ENCODE measurements around the gene TMEM121. TPM values are rescaled to one million over a fixed set of nuclear protein-coding genes. Genes with fewer than 3 reads are reported as not detected.
"Not testable (repeated sequence)": the region's sequence is repeated elsewhere in the genome, so short reads cannot be mapped to it uniquely, and the experiment has no call there.

TMEM121 gene
- polyA plus RNA-seq, 1 donor (not counting 4 experiments of a cell fraction or from before 2014, with no cell fraction given): 0.18 TPM

- no peaks in the 10 kb centered on the region for H3K9me3 ChIP-seq (ENCODE audit: control insufficient read depth, low read depth, low read length)
- no peak for DNase-seq (ENCODE audit: low read depth, low spot score)
- no peak overlapping the region for H2AFZ ChIP-seq (ENCODE audit: control insufficient read depth, low read length)
- H3K9me1 ChIP-seq (ENCODE audit: control insufficient read depth, extremely low read depth, insufficient read depth, low read length): no peaks in the 10 kb centered on the region
- H4K20me1 ChIP-seq (ENCODE audit: control insufficient read depth, extremely low read depth, insufficient read depth, low read length): no peaks in the 10 kb centered on the region
- H3K79me2 ChIP-seq (ENCODE audit: control insufficient read depth, insufficient read depth, low read length): no peaks in the 10 kb centered on the region
- no peaks in the 10 kb centered on the region for H3K36me3 ChIP-seq (ENCODE audit: control insufficient read depth in 2 of 2, extremely low read depth in 1 of 2, insufficient read depth in 2 of 2, low read length in 2 of 2)
- no peak for TF ChIP-seq EZH2 (IDR thresholded peaks at IDR 0.05; ENCODE audit: low read length)
- TF ChIP-seq, protein P1, sequence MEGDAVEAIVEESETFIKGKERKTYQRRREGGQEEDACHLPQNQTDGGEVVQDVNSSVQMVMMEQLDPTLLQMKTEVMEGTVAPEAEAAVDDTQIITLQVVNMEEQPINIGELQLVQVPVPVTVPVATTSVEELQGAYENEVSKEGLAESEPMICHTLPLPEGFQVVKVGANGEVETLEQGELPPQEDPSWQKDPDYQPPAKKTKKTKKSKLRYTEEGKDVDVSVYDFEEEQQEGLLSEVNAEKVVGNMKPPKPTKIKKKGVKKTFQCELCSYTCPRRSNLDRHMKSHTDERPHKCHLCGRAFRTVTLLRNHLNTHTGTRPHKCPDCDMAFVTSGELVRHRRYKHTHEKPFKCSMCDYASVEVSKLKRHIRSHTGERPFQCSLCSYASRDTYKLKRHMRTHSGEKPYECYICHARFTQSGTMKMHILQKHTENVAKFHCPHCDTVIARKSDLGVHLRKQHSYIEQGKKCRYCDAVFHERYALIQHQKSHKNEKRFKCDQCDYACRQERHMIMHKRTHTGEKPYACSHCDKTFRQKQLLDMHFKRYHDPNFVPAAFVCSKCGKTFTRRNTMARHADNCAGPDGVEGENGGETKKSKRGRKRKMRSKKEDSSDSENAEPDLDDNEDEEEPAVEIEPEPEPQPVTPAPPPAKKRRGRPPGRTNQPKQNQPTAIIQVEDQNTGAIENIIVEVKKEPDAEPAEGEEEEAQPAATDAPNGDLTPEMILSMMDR (optimal IDR thresholded peaks at IDR 0.05 in 1 of 3, IDR thresholded peaks at IDR 0.05 in 1 of 3, conservative IDR thresholded peaks at IDR 0.05 in 1 of 3; ENCODE audit: extremely low read depth in 1 of 3, insufficient read depth in 2 of 3, low read length in 3 of 3): no peak
- no peak overlapping the region for H3K9ac ChIP-seq (ENCODE audit: control insufficient read depth, extremely low read depth, insufficient read depth, low read length)
- H3K27ac ChIP-seq (ENCODE audit: control insufficient read depth, insufficient read depth, low read length): no peak overlapping the region
- no peak overlapping the region for H3K4me3 ChIP-seq (ENCODE audit: control insufficient read depth in 2 of 3, extremely low read depth in 1 of 3, insufficient read depth in 2 of 3, low read depth in 1 of 3, low read length in 3 of 3)
- no peaks in the 10 kb centered on the region for H3K27me3 ChIP-seq (ENCODE audit: control insufficient read depth, extremely low read depth, insufficient read depth, low read length)
- dilution Hi-C loops (cut with MboI; ENCODE audit: extremely low pct_ligation_motif_present, low sequenced_read_pairs): no loop called here
- no peak for FAIRE-seq
- no peak overlapping the region for H3K4me2 ChIP-seq (ENCODE audit: control insufficient read depth, extremely low read depth, insufficient read depth, low read depth, low read length)
- no peaks in the 10 kb centered on the region for H3K4me1 ChIP-seq (ENCODE audit: control insufficient read depth, extremely low read depth, insufficient read depth, low read length)
Observed at GRCh38 chr14:105554022-105554421, 27.6 kb downstream of the TMEM121 start.

DNA sequence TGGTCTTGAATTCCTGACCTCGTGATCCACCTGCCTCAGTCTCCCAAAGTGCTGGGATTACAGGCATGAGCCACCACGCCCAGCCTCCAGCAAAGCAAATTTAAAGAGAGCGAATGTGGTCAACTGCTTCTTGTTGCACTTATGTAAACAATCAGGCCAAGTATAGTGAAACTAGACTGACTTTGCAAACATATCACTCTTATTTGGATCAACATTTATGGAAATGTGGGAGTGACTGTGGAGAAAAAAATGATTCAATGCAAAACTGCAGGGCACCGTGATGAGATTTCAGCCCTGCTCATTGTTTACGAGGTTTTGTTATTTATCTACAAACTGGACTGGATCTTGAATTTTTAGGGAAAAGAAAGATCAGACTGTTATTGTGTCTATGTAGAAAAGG, 28.1 kb downstream of the TMEM121 start:
- Histone ChIP-seq H2AFZ (ENCODE audit: control insufficient read depth, low read length) (no peak overlapping the region), H3K4me2 (ENCODE audit: control insufficient read depth, extremely low read depth, insufficient read depth, low read depth, low read length) (no peak overlapping the region), H3K27ac (ENCODE audit: control insufficient read depth, insufficient read depth, low read length) (no peak overlapping the region), H4K20me1 (ENCODE audit: control insufficient read depth, extremely low read depth, insufficient read depth, low read length) (no peaks in the 10 kb centered on the region), H3K9me3 (ENCODE audit: control insufficient read depth, low read depth, low read length) (no peaks in the 10 kb centered on the region), H3K9me1 (ENCODE audit: control insufficient read depth, extremely low read depth, insufficient read depth, low read length) (no peaks in the 10 kb centered on the region), H3K4me1 (ENCODE audit: control insufficient read depth, extremely low read depth, insufficient read depth, low read length) (no peaks in the 10 kb centered on the region), H3K36me3 (ENCODE audit: control insufficient read depth in 2 of 2, extremely low read depth in 1 of 2, insufficient read depth in 2 of 2, low read length in 2 of 2) (no peaks in the 10 kb centered on the region), H3K9ac (ENCODE audit: control insufficient read depth, extremely low read depth, insufficient read depth, low read length) (no peak overlapping the region), H3K79me2 (ENCODE audit: control insufficient read depth, insufficient read depth, low read length) (no peaks in the 10 kb centered on the region), H3K4me3 (ENCODE audit: control insufficient read depth in 2 of 3, extremely low read depth in 1 of 3, insufficient read depth in 2 of 3, low read depth in 1 of 3, low read length in 3 of 3) (no peak overlapping the region), H3K27me3 (ENCODE audit: control insufficient read depth, extremely low read depth, insufficient read depth, low read length) (no peaks in the 10 kb centered on the region)
- no peak for DNase-seq (ENCODE audit: low read depth, low spot score)
- no peak for FAIRE-seq
- TF ChIP-seq, protein P1 (optimal IDR thresholded peaks at IDR 0.05 in 1 of 3, IDR thresholded peaks at IDR 0.05 in 1 of 3, conservative IDR thresholded peaks at IDR 0.05 in 1 of 3; ENCODE audit: extremely low read depth in 1 of 3, insufficient read depth in 2 of 3, low read length in 3 of 3): no peak
- TF ChIP-seq EZH2 (IDR thresholded peaks at IDR 0.05; ENCODE audit: low read length): no peak
- dilution Hi-C loops (cut with MboI; ENCODE audit: extremely low pct_ligation_motif_present, low sequenced_read_pairs): no loop called here

GRCh38 chr14:105557671-105558070, 31.3 kb downstream of the TMEM121 start:
- H3K36me3 ChIP-seq (ENCODE audit: control insufficient read depth in 2 of 2, extremely low read depth in 1 of 2, insufficient read depth in 2 of 2, low read length in 2 of 2); H3K4me2 ChIP-seq (ENCODE audit: control insufficient read depth, extremely low read depth, insufficient read depth, low read depth, low read length); H3K9me3 ChIP-seq (ENCODE audit: control insufficient read depth, low read depth, low read length); DNase-seq (ENCODE audit: low read depth, low spot score); H3K4me1 ChIP-seq (ENCODE audit: control insufficient read depth, extremely low read depth, insufficient read depth, low read length); H3K9ac ChIP-seq (ENCODE audit: control insufficient read depth, extremely low read depth, insufficient read depth, low read length); FAIRE-seq; H3K27ac ChIP-seq (ENCODE audit: control insufficient read depth, insufficient read depth, low read length); H4K20me1 ChIP-seq (ENCODE audit: control insufficient read depth, extremely low read depth, insufficient read depth, low read length); H3K27me3 ChIP-seq (ENCODE audit: control insufficient read depth, extremely low read depth, insufficient read depth, low read length); H3K4me3 ChIP-seq (ENCODE audit: control insufficient read depth in 2 of 3, extremely low read depth in 1 of 3, insufficient read depth in 2 of 3, low read depth in 1 of 3, low read length in 3 of 3); H3K9me1 ChIP-seq (ENCODE audit: control insufficient read depth, extremely low read depth, insufficient read depth, low read length); H2AFZ ChIP-seq (ENCODE audit: control insufficient read depth, low read length); H3K79me2 ChIP-seq (ENCODE audit: control insufficient read depth, insufficient read depth, low read length); dilution Hi-C loops (cut with MboI; ENCODE audit: extremely low pct_ligation_motif_present, low sequenced_read_pairs): not testable (repeated sequence)

- H4K20me1 ChIP-seq (ENCODE audit: control insufficient read depth, extremely low read depth, insufficient read depth, low read length); H3K4me2 ChIP-seq (ENCODE audit: control insufficient read depth, extremely low read depth, insufficient read depth, low read depth, low read length); FAIRE-seq; H3K27me3 ChIP-seq (ENCODE audit: control insufficient read depth, extremely low read depth, insufficient read depth, low read length); H3K79me2 ChIP-seq (ENCODE audit: control insufficient read depth, insufficient read depth, low read length); H3K9me3 ChIP-seq (ENCODE audit: control insufficient read depth, low read depth, low read length); H2AFZ ChIP-seq (ENCODE audit: control insufficient read depth, low read length); H3K9me1 ChIP-seq (ENCODE audit: control insufficient read depth, extremely low read depth, insufficient read depth, low read length); DNase-seq (ENCODE audit: low read depth, low spot score); dilution Hi-C loops (cut with MboI; ENCODE audit: extremely low pct_ligation_motif_present, low sequenced_read_pairs); H3K4me3 ChIP-seq (ENCODE audit: control insufficient read depth in 2 of 3, extremely low read depth in 1 of 3, insufficient read depth in 2 of 3, low read depth in 1 of 3, low read length in 3 of 3); H3K4me1 ChIP-seq (ENCODE audit: control insufficient read depth, extremely low read depth, insufficient read depth, low read length); H3K27ac ChIP-seq (ENCODE audit: control insufficient read depth, insufficient read depth, low read length); H3K9ac ChIP-seq (ENCODE audit: control insufficient read depth, extremely low read depth, insufficient read depth, low read length); H3K36me3 ChIP-seq (ENCODE audit: control insufficient read depth in 2 of 2, extremely low read depth in 1 of 2, insufficient read depth in 2 of 2, low read length in 2 of 2): not testable (repeated sequence)
Observed at GRCh38 chr14:105558449-105559154, 32.2 kb downstream of the TMEM121 start.

Data from keratinocyte (primary cell).